ENCODE measurements around the gene MACF1. TPM values are rescaled to one million over a fixed set of nuclear protein-coding genes. Genes with fewer than 3 reads are reported as not detected.

MACF1 gene
- total and polyA plus RNA-seq, 7 donors, result 38.9 to 162 (median 71.4) TPM

- intact Hi-C loops (cut with DNase I), result no loop called here
- Histone ChIP-seq H3K36me3 (ENCODE audit: insufficient read depth in 1 of 2, low read depth in 1 of 2) (peaks cover 24 to 100% of the 10 kb centered on the region in 2 donors), H3K27ac (no peak overlapping the region), H3K9me3 (no peaks in the 10 kb centered on the region), H3K4me1 (peaks cover 5% of the 10 kb centered on the region), H3K27me3 (ENCODE audit: insufficient read depth in 3 of 3, low read length in 2 of 3) (no peaks in the 10 kb centered on the region), H3K4me3 (no peak overlapping the region)
- WGBS, 3 donors, result 77 to 88% (median 80%) methylated on average over 3 of the region's 3 CpGs
- no peak for DNase-seq
- no peak for ATAC-seq
- TF ChIP-seq, protein P1, sequence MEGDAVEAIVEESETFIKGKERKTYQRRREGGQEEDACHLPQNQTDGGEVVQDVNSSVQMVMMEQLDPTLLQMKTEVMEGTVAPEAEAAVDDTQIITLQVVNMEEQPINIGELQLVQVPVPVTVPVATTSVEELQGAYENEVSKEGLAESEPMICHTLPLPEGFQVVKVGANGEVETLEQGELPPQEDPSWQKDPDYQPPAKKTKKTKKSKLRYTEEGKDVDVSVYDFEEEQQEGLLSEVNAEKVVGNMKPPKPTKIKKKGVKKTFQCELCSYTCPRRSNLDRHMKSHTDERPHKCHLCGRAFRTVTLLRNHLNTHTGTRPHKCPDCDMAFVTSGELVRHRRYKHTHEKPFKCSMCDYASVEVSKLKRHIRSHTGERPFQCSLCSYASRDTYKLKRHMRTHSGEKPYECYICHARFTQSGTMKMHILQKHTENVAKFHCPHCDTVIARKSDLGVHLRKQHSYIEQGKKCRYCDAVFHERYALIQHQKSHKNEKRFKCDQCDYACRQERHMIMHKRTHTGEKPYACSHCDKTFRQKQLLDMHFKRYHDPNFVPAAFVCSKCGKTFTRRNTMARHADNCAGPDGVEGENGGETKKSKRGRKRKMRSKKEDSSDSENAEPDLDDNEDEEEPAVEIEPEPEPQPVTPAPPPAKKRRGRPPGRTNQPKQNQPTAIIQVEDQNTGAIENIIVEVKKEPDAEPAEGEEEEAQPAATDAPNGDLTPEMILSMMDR (IDR thresholded peaks at IDR 0.05), result no peak
These were observed 150.1 kb downstream of the MACF1 start for GRCh38 chr1:39354572-39354971.

GRCh38 chr1:39358491-39358890 is 154.0 kb downstream of the MACF1 start:
- ATAC-seq, result no peak
- intact Hi-C loops (cut with DNase I), result no loop called here
- Histone ChIP-seq H3K4me1 (peaks cover 5% of the 10 kb centered on the region), H3K4me3 (no peak overlapping the region), H3K27ac (no peak overlapping the region), H3K27me3 (ENCODE audit: insufficient read depth in 3 of 3, low read length in 2 of 3) (no peaks in the 10 kb centered on the region), H3K9me3 (no peaks in the 10 kb centered on the region), H3K36me3 (ENCODE audit: insufficient read depth in 1 of 2, low read depth in 1 of 2) (peaks cover 12 to 100% of the 10 kb centered on the region in 2 donors)
- 55 to 84% (median 65%) methylated on average over 2 of the region's 2 CpGs for WGBS, 3 donors
- no peak for DNase-seq
- TF ChIP-seq, protein P1 (IDR thresholded peaks at IDR 0.05), result no peak

DNA sequence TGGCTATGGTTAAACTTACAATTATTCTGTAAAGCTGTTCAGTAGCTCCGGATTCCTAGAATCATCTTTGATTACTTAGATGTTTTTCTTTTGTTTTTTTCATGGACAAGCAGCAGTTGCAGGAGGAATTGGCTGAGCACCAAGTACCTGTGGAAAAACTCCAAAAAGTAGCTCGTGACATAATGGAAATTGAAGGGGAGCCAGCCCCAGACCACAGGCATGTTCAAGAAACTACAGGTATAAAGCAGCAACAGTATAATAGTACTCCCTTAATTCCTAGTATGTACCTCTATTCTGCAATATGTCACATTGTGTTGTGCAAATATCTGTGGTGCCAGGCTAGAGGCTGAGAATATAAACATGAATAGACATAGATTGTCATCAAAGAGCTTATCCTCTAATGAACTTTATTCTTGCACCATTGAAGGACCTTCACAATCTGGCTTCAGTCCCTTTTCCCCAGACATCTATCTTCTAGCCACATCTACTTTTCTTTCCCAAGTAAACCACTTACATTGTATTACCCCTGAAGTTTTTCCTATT is 154.6 kb downstream of the MACF1 start:
- no peak for ATAC-seq
- no peak for DNase-seq
- no peak overlapping the region for H3K27ac ChIP-seq
- H3K4me3 ChIP-seq, result no peak overlapping the region
- TF ChIP-seq, protein P1 (IDR thresholded peaks at IDR 0.05), result no peak
- intact Hi-C loops (cut with DNase I), result no loop called here
- no peaks in the 10 kb centered on the region for H3K9me3 ChIP-seq
- H3K27me3 ChIP-seq (ENCODE audit: insufficient read depth in 3 of 3, low read length in 2 of 3), result no peaks in the 10 kb centered on the region
- H3K36me3 ChIP-seq (ENCODE audit: insufficient read depth in 1 of 2, low read depth in 1 of 2), result peaks cover 12 to 100% of the 10 kb centered on the region in 2 donors
- 27 to 40% (median 31%) methylated on average over 2 of the region's 2 CpGs for WGBS, 3 donors
- H3K4me1 ChIP-seq, result peaks cover 5% of the 10 kb centered on the region

DNA sequence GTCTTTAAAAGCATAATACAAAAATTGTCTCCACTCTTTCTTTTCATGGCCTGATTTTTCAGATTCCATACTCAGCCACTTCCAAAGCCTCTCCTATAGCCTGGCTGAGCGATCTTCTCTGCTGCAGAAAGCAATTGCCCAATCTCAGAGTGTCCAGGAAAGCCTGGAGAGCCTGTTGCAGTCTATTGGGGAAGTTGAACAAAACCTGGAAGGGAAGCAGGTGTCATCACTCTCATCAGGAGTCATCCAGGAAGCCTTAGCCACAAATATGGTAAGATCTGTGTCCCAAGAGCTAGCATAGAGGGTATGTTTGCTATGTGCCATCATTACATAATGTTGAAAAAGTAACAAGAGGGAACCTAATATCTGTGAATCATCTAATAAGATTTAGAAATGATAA is 156.2 kb downstream of the MACF1 start:
- H3K4me1 ChIP-seq, result peaks cover 5% of the 10 kb centered on the region
- H3K9me3 ChIP-seq, result no peaks in the 10 kb centered on the region
- intact Hi-C loops (cut with DNase I), result loop anchor here in 1 of 2 donors (10.0 kb wide), 1 partner anchor 94 kb away; no protein-coding TSS in a partner anchor
- TF ChIP-seq, protein P1 (IDR thresholded peaks at IDR 0.05), result no peak
- no peak overlapping the region for H3K27ac ChIP-seq
- 87 to 94% (median 92%) methylated on average over 1 of the region's 1 CpG for WGBS, 3 donors
- peaks cover 12 to 96% of the 10 kb centered on the region in 2 donors for H3K36me3 ChIP-seq (ENCODE audit: insufficient read depth in 1 of 2, low read depth in 1 of 2)
- no peak overlapping the region for H3K4me3 ChIP-seq
- DNase-seq (no peak), ATAC-seq (peak in 3 of 4 donors; percentile 27 to 67 (median 48))
- no peaks in the 10 kb centered on the region for H3K27me3 ChIP-seq (ENCODE audit: insufficient read depth in 3 of 3, low read length in 2 of 3)

DNA sequence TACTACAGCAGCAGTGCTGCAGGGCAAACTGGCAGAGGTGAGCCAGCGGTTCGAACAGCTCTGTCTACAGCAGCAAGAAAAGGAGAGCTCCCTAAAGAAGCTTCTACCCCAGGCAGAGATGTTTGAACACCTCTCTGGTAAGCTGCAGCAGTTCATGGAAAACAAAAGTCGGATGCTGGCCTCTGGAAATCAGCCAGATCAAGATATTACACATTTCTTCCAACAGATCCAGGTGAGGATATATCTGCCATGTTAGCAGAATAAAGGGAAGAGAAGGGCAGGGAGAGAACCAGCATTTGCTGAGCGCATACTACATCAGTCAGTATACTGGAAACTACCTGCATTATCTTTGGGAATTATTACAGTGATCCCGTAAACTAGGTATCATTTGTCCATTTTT is 157.0 kb downstream of the MACF1 start:
- TF ChIP-seq, protein P1 (IDR thresholded peaks at IDR 0.05), result no peak
- no peak overlapping the region for H3K27ac ChIP-seq

More for the DNA sequence above, 157.0 kb downstream of the MACF1 start:
- DNase-seq (no peak), ATAC-seq (no peak)
- Histone ChIP-seq H3K4me1 (peaks cover 5% of the 10 kb centered on the region), H3K27me3 (ENCODE audit: insufficient read depth in 3 of 3, low read length in 2 of 3) (no peaks in the 10 kb centered on the region), H3K36me3 (ENCODE audit: insufficient read depth in 1 of 2, low read depth in 1 of 2) (peaks cover 12 to 96% of the 10 kb centered on the region in 2 donors), H3K9me3 (no peaks in the 10 kb centered on the region), H3K4me3 (no peak overlapping the region)
- intact Hi-C loops (cut with DNase I), result loop anchor here in 1 of 2 donors (10.0 kb wide), 1 partner anchor 93 kb away; no protein-coding TSS in a partner anchor
- WGBS, 3 donors, result 75 to 84% (median 81%) methylated on average over 5 of the region's 5 CpGs
